HCT116 (cell line): ENCODE data around the gene GABRA6. TPM values are rescaled to one million over a fixed set of nuclear protein-coding genes. Genes with fewer than 3 reads are reported as not detected.

Experiments
- ATAC-seq: fragments of 200-7000 bp; cut with Tn5 transposase; 2 replicates; pipeline ENCODE4 v1.9.1; 2020; ENCODE audit warnings: mild to moderate bottlenecking, moderate library complexity
- BruUV-seq: library from RNA; stranded (reverse); fragments of 400-500 nt; replicated peaks from 2 replicates; lab custom pipeline; 2021; lab: Mats Ljungman, UMichigan
- CTCF ChIA-PET: fragments of 300-600 bp; sonication (Branson Sonifier 250); formaldehyde crosslinking; loops from one replicate; lab custom pipeline; 2021; ENCODE audit warnings: antibody characterized with exemption; lab: Charles Lee
- POLR2A ChIA-PET: fragments of 300-600, 350-600 bp; sonication (Branson Sonifier 250); formaldehyde crosslinking; loops from one replicate; lab custom pipeline; 2021; ENCODE audit warnings: antibody characterized with exemption; lab: Charles Lee
- RAD21 ChIA-PET, 2 experiments: fragments of 300-600 bp; sonication (Branson Sonifier 250); formaldehyde crosslinking; loops; one replicate each; lab custom pipeline; 2023; ENCODE audit warnings: low total read pairs in 2 of 2; ENCODE audit not compliant: uncharacterized antibody in 2 of 2, unreplicated experiment in 2 of 2, low non-redundant PET in 1 of 2; lab: Charles Lee
- DNase-seq: peaks from one replicate; pipeline ENCODE4 v3.0.0-alpha.2; 2010; ENCODE audit warnings: low read depth, low spot score
- H2AFZ ChIP-seq: fragments of 200-600 bp; shearing (Covaris generic), sonication (generic); 2 replicates; pipeline ENCODE4 v1.6.1; 2017; ENCODE audit warnings: low read depth, mixed run types, mixed read lengths, antibody characterized with exemption, low read length; ENCODE audit not compliant: poor library complexity, severe bottlenecking
- H3K27ac ChIP-seq: 2 replicates; pipeline ENCODE4 v1.5.1; 2012; ENCODE audit warnings: low read depth, low read length
- H3K27me3 ChIP-seq: fragments of 200-600 bp; sonication (generic); 2 replicates; pipeline ENCODE4 v1.6.1; 2016; ENCODE audit warnings: mixed run types, low read length, mixed read lengths; ENCODE audit not compliant: insufficient read depth
- H3K36me3 ChIP-seq, 2 experiments: fragments of 200-500 bp in 1 of 2; fragments of 200-600 bp in 1 of 2; sonication (Bioruptor generic) in 1 of 2; sonication (generic) in 1 of 2; 2 replicates each; pipeline versions ENCODE4 v1.5.1 to v1.6.1; 2014 to 2016; ENCODE audit warnings: low read length in 2 of 2, inconsistent platforms in 1 of 2, mixed read lengths in 1 of 2, mixed run types in 1 of 2; ENCODE audit not compliant: insufficient read depth in 2 of 2, control insufficient read depth in 1 of 2
- H3K4me1 ChIP-seq, 2 experiments: fragments of 200-600 bp in 1 of 2; sonication (generic) in 1 of 2; 2 replicates each; pipeline versions ENCODE4 v1.5.1 to v1.6.1; 2012 to 2017; ENCODE audit warnings: low read length in 2 of 2, inconsistent platforms in 1 of 2, mild to moderate bottlenecking in 1 of 2, mixed read lengths in 1 of 2, mixed run types in 1 of 2, moderate library complexity in 1 of 2; ENCODE audit not compliant: insufficient read depth in 2 of 2, control insufficient read depth in 1 of 2
- H3K4me2 ChIP-seq: fragments of 200-600 bp; sonication (generic); 2 replicates; pipeline ENCODE4 v1.6.1; 2017; ENCODE audit warnings: mixed run types, low read length, mixed read lengths
- H3K4me3 ChIP-seq, 2 experiments: fragments of 200-600 bp in 1 of 2; sonication (generic) in 1 of 2; replicated peaks in 1 of 2; 2 replicates each; pipeline ENCODE4 v1.5.1; 2011 to 2016; ENCODE audit warnings: low read length in 2 of 2, control low read depth in 1 of 2, low read depth in 1 of 2, mild to moderate bottlenecking in 1 of 2, mixed read lengths in 1 of 2, mixed run types in 1 of 2
- H3K79me2 ChIP-seq: fragments of 200-600 bp; sonication (generic); 2 replicates; pipeline ENCODE4 v1.6.1; 2017; ENCODE audit warnings: mild to moderate bottlenecking, mixed run types, low read length, moderate library complexity, mixed read lengths; ENCODE audit not compliant: insufficient read depth
- H3K9ac ChIP-seq: fragments of 200-600 bp; sonication (generic); 2 replicates; pipeline ENCODE4 v1.6.1; 2016; ENCODE audit warnings: low read length, mixed read lengths
- H3K9me2 ChIP-seq: fragments of 200-600 bp; sonication (generic), shearing (Covaris generic); 2 replicates; pipeline ENCODE4 v1.6.1; 2017; ENCODE audit warnings: mixed run types, mild to moderate bottlenecking, moderate library complexity; ENCODE audit not compliant: insufficient read depth
- H3K9me3 ChIP-seq, 2 experiments: fragments of 200-500 bp in 1 of 2; fragments of 200-600 bp in 1 of 2; sonication (Bioruptor generic) in 1 of 2; sonication (generic) in 1 of 2; 2 replicates each; pipeline ENCODE4 v1.6.1; 2014 to 2017; ENCODE audit warnings: low read length in 2 of 2, mixed read lengths in 2 of 2, inconsistent platforms in 1 of 2, low read depth in 1 of 2, mild to moderate bottlenecking in 1 of 2, mixed run types in 1 of 2, moderate library complexity in 1 of 2; ENCODE audit not compliant: control insufficient read depth in 1 of 2, insufficient read depth in 1 of 2
- H4K20me1 ChIP-seq: fragments of 200-600 bp; sonication (generic), shearing (Covaris generic); 2 replicates; pipeline ENCODE4 v1.6.1; 2017; ENCODE audit warnings: mixed run types, mild to moderate bottlenecking, moderate library complexity; ENCODE audit not compliant: insufficient read depth
- ATF3 ChIP-seq: IDR thresholded peaks from 2 replicates; pipeline ENCODE4 v1.6.1; 2012
- CBX3 ChIP-seq: IDR thresholded peaks from 2 replicates; pipeline ENCODE4 v1.6.1; 2012; ENCODE audit warnings: low read depth
- CEBPB ChIP-seq: IDR thresholded peaks from 2 replicates; pipeline ENCODE4 v1.6.1; 2012; ENCODE audit warnings: low read depth
- EGR1 ChIP-seq: IDR thresholded peaks from 2 replicates; pipeline ENCODE4 v1.6.1; 2012; ENCODE audit warnings: low read depth
- ELF1 ChIP-seq: IDR thresholded peaks from 2 replicates; pipeline ENCODE4 v1.6.1; 2012; ENCODE audit warnings: low read depth, borderline replicate concordance
- EZH2phosphoT487 ChIP-seq: fragments of 200-600 bp; IDR thresholded peaks from 2 replicates; pipeline ENCODE4 v1.6.1; 2018; ENCODE audit warnings: antibody characterized with exemption, borderline replicate concordance
- JUND ChIP-seq: IDR thresholded peaks from 2 replicates; pipeline ENCODE4 v1.6.1; 2012
- POLR2A ChIP-seq: IDR thresholded peaks from 2 replicates; pipeline ENCODE4 v1.7.0; 2011; ENCODE audit warnings: borderline replicate concordance; ENCODE audit not compliant: insufficient read depth, insufficient read length; ENCODE audit errors: extremely low read depth
- POLR2AphosphoS5 ChIP-seq: IDR thresholded peaks from 2 replicates; pipeline ENCODE4 v1.6.1; 2011; ENCODE audit warnings: mild to moderate bottlenecking, low read depth, low read length, moderate library complexity
- RAD21 ChIP-seq: IDR thresholded peaks from 2 replicates; pipeline ENCODE4 v1.6.1; 2012; ENCODE audit warnings: low read depth, mild to moderate bottlenecking
- REST ChIP-seq: IDR thresholded peaks from 2 replicates; pipeline ENCODE4 v1.6.1; 2012; ENCODE audit warnings: low read depth
- ZFX ChIP-seq: fragments of 450-650 bp; IDR thresholded peaks from 2 replicates; pipeline ENCODE4 v1.6.1; 2017
- ZNF274 ChIP-seq: fragments of 200-500 bp; sonication (Bioruptor generic); IDR thresholded peaks from 2 replicates; pipeline ENCODE4 v1.6.1; 2014; ENCODE audit warnings: mild to moderate bottlenecking, low read depth, low read length, inconsistent platforms
- intact Hi-C: fragments of 100-400 bp; cut with micrococcal nuclease; formaldehyde crosslinking; loops from 2 replicates; pipeline ENCODE4 v1.10.0; 2022
- total RNA-seq: library from RNA; stranded (reverse); gene quantifications from one replicate; pipeline ENCODE4 v1.2.1, GENCODE V29; 2021; ENCODE audit not compliant: unreplicated experiment

GABRA6 gene
- total RNA-seq, 1 experiment from 2014 or later = not detected

GRCh38 chr5:161686149-161686548 is 628 bp downstream of the GABRA6 start (continued):
- TF ChIP-seq REST (no peak), POLR2AphosphoS5 (no peak), CEBPB (no peak), ELF1 (no peak), EZH2phosphoT487 (no peak), ZNF274 (no peak), POLR2A (no peak), JUND (no peak)

GRCh38 chr5:161686881-161687280 is 1.4 kb downstream of the GABRA6 start:
- ChIA-PET POLR2A (no interaction called here), RAD21 (no interaction called here), CTCF (no interaction called here)
- Histone ChIP-seq H3K4me2 (no peak overlapping the region), H3K9me3 (peaks cover 0 to 3% of the 10 kb centered on the region in 2 experiments; a peak in 2 of 4 replicates), H2AFZ (no peak overlapping the region), H3K9ac (no peak overlapping the region), H3K4me3 (no peak overlapping the region), H3K36me3 (no peaks in the 10 kb centered on the region), H3K9me2 (no peaks in the 10 kb centered on the region), H3K27me3 (no peaks in the 10 kb centered on the region), H3K27ac (no peak overlapping the region), H4K20me1 (no peaks in the 10 kb centered on the region), H3K79me2 (no peaks in the 10 kb centered on the region), H3K4me1 (no peaks in the 10 kb centered on the region)
- ATAC-seq (no peak), DNase-seq (no peak)
- intact Hi-C loops = no loop called here
- BruUV-seq = no TSS peak
- TF ChIP-seq RAD21 (no peak), CBX3 (no peak), EGR1 (no peak), ZNF274 (no peak), ZFX (no peak), ELF1 (no peak), REST (no peak), ATF3 (no peak)
